ENCODE data around the gene RBBP8NL.

RBBP8NL gene

GRCh38 chr20:62395311-62396242 lies 31.8 kb downstream of the RBBP8NL start:
- H3K4me1 ChIP-seq = no peaks in the 10 kb centered on the region
- no peak overlapping the region for H3K4me3 ChIP-seq (ENCODE audit: low read depth, low read length)
- DNase-seq = no peak
- no peak for TF ChIP-seq CTCF (IDR thresholded peaks at IDR 0.05; ENCODE audit: low read depth, low read length)
- peaks cover 3% of the 10 kb centered on the region; the same call in 1 of the 2 replicates for H3K36me3 ChIP-seq
- H3K9me3 ChIP-seq = no peaks in the 10 kb centered on the region
- no peaks in the 10 kb centered on the region for H3K27me3 ChIP-seq

- H3K36me3 ChIP-seq = peaks cover 5% of the 10 kb centered on the region
Observed at GRCh38 chr20:62394248-62395245, 32.8 kb downstream of the RBBP8NL start.

GRCh38 chr20:62393830-62394229 lies 33.5 kb downstream of the RBBP8NL start:
- TF ChIP-seq CTCF (IDR thresholded peaks at IDR 0.05; ENCODE audit: low read depth, low read length) = no peak
- Histone ChIP-seq H3K36me3 (peaks cover 13% of the 10 kb centered on the region), H3K4me3 (ENCODE audit: low read depth, low read length) (no peak overlapping the region), H3K4me1 (no peaks in the 10 kb centered on the region), H3K9me3 (no peaks in the 10 kb centered on the region), H3K27me3 (no peaks in the 10 kb centered on the region)
- DNase-seq = no peak

More at GRCh38 chr20:62394248-62395245, 32.8 kb downstream of the RBBP8NL start:
- DNase-seq = no peak
- Histone ChIP-seq H3K27me3 (no peaks in the 10 kb centered on the region), H3K9me3 (no peaks in the 10 kb centered on the region), H3K4me1 (no peaks in the 10 kb centered on the region), H3K4me3 (ENCODE audit: low read depth, low read length) (no peak overlapping the region)
- TF ChIP-seq CTCF (IDR thresholded peaks at IDR 0.05; ENCODE audit: low read depth, low read length) = no peak

GRCh38 chr20:62393335-62393665 lies 34.0 kb downstream of the RBBP8NL start:
- DNase-seq = no peak
- H3K36me3 ChIP-seq = peaks cover 18% of the 10 kb centered on the region
- no peaks in the 10 kb centered on the region for H3K4me1 ChIP-seq
- no peaks in the 10 kb centered on the region for H3K27me3 ChIP-seq
- H3K4me3 ChIP-seq (ENCODE audit: low read depth, low read length) = no peak overlapping the region
- H3K9me3 ChIP-seq = no peaks in the 10 kb centered on the region
- no peak for TF ChIP-seq CTCF (IDR thresholded peaks at IDR 0.05; ENCODE audit: low read depth, low read length)

- Histone ChIP-seq H3K27me3 (no peaks in the 10 kb centered on the region), H3K9me3 (no peaks in the 10 kb centered on the region), H3K36me3 (peaks cover 23% of the 10 kb centered on the region), H3K4me1 (no peaks in the 10 kb centered on the region), H3K4me3 (ENCODE audit: low read depth, low read length) (no peak overlapping the region)
- no peak for TF ChIP-seq CTCF (IDR thresholded peaks at IDR 0.05; ENCODE audit: low read depth, low read length)
- DNase-seq = no peak
Observed at GRCh38 chr20:62392621-62393334, 34.6 kb downstream of the RBBP8NL start.
